Stimulated activated naive CD8-positive, alpha-beta T cell treated with anti-CD3 and anti-CD28 coated beads, Interleukin-15, amount 100 ng/mL, for 72 hours (primary cell): Measurements from ENCODE around the gene LDLRAD4.

ENCODE experiments used
- ATAC-seq: fragments of 150-1000 bp; cut with Tn5 transposase; 2 replicates; pipeline ENCODE4 v1.10.0; 2021; ENCODE audit warnings: mild to moderate bottlenecking, moderate library complexity
- DNase-seq, 2 donors: peaks; one replicate each; pipeline ENCODE4 v3.0.0; 2021 to 2022
- H3K27ac Mint-ChIP-seq, 2 donors: one replicate each; pipeline ENCODE4 v1.8.0; 2022; ENCODE audit warnings: mild to moderate bottlenecking in 2 of 2, mixed read lengths in 2 of 2, moderate library complexity in 2 of 2
- H3K27me3 Mint-ChIP-seq: one replicate; pipeline ENCODE4 v1.8.0; 2022; ENCODE audit warnings: mixed read lengths
- H3K4me1 Mint-ChIP-seq: one replicate; pipeline ENCODE4 v1.8.0; 2022; ENCODE audit warnings: mild to moderate bottlenecking, mixed read lengths
- H3K4me3 Mint-ChIP-seq, 2 donors: one replicate each; pipeline ENCODE4 v1.8.0; 2022; ENCODE audit warnings: mild to moderate bottlenecking in 2 of 2, mixed read lengths in 2 of 2, moderate library complexity in 1 of 2
- H3K9me3 Mint-ChIP-seq, 2 donors: one replicate each; pipeline ENCODE4 v1.8.0; 2022; ENCODE audit warnings: mixed read lengths in 2 of 2

LDLRAD4 gene

DNA sequence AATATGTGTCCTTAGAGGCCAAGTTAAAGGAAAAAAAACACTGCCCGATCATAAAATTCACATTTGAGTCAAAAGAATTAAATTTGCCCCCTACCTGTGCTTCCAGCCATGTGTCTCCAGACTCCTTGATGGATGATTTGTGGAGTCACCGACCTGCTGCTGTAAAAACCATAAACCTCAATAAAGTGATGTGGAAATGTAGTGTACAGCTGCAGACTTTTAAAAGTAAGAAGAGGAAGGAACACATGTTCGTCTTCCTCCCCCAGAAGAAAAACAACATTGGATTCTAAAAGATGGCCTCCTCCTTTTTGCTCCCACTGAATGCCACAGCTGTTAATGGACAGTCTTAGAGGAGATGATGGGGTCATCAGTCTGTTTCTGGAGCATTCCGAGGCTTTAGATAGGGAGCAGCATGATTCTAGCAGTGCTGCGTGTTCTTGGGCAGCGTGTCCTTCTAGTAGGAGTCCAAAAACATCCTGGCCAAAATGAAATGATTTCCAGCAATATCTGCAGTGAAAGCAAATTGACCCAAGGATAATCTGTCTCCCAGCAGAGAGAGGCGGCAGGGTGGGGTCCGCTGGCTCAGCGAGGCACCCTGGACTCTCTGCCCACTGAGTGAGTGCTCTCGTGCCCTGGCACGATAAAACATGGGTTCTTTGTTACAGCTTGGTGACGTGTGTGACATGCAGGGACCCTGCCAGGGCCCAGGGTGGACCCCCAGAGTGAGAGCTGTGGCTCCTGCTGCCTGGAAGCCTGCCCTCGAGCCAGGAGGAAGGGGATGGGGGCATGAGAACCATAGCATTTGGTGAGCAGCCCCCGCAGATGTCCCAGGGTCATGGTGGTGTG lies 311.7 kb downstream of the LDLRAD4 start:
- Mint-ChIP-seq H3K27me3 (no peaks in the 10 kb centered on the region), H3K9me3 (no peaks in the 10 kb centered on the region), H3K4me1 (peaks cover 46% of the 10 kb centered on the region), H3K27ac (peak overlapping the region in 1 of 2 donors; percentile 9), H3K4me3 (no peak overlapping the region)
- ATAC-seq, result no peak
- no peak for DNase-seq

DNA sequence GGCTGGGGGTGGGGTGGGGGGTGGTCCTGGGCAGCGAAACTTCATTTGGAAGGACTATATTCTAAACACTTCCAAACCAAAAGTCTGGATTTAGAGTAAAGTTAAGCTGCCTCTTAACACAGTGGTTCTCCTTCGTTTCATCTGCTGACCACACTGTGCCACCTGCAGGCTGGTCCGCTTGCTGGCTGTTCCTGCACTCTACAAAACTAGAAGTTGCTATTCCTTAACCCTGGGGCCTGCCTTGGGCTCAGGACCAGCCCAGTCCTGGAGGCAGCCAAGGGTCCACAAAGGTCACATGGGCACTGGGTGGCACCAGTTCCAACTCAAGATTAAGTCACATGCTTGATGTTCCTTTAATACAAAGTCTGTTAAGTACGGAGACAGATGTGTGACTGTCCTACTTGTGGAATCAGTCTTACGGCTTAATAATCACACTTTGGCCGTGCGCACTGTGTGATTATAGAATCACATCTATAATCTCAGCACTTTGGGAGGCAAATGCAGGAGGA lies 312.4 kb downstream of the LDLRAD4 start:
- Mint-ChIP-seq H3K4me1 (peaks cover 50% of the 10 kb centered on the region), H3K27ac (no peak overlapping the region), H3K9me3 (no peaks in the 10 kb centered on the region), H3K27me3 (no peaks in the 10 kb centered on the region), H3K4me3 (no peak overlapping the region)
- no peak for ATAC-seq
- no peak for DNase-seq

DNA sequence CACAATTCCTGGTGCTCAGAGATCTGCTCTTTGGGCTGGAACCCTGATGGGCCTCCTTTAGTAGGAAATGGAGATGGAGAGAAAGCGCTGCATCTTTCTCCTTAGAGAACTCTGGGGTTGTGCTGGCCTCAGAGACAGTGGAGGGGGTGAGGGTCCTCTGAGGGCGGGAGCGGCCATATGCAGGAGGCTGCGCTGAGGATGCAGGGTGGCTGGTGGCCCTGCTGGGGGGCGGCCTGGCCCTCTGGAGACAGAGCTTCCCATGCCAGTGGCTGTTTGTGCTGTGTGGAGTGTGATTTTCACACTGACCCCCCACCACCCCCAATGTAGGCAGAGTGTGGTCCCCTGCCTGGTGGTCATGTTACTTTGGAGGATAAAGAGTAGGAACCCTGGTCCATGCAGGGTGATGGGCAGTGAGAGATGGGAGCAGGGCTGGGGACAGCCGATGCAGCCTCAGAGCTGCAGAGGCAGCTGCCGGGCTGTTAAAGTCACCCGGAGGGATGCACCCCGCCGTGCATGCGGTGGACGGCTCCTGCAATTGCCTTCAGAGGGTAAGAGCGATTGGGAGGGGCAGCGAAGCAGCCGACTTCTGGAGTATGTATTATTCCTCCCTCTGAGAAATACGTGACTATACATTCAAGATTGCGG lies 313.2 kb downstream of the LDLRAD4 start:
- DNase-seq (no peak), ATAC-seq (no peak)
- no peak overlapping the region for H3K4me3 Mint-ChIP-seq
- no peaks in the 10 kb centered on the region for H3K9me3 Mint-ChIP-seq
- H3K27me3 Mint-ChIP-seq, result no peaks in the 10 kb centered on the region
- H3K27ac Mint-ChIP-seq, result no peak overlapping the region
- peaks cover 49% of the 10 kb centered on the region for H3K4me1 Mint-ChIP-seq

DNA sequence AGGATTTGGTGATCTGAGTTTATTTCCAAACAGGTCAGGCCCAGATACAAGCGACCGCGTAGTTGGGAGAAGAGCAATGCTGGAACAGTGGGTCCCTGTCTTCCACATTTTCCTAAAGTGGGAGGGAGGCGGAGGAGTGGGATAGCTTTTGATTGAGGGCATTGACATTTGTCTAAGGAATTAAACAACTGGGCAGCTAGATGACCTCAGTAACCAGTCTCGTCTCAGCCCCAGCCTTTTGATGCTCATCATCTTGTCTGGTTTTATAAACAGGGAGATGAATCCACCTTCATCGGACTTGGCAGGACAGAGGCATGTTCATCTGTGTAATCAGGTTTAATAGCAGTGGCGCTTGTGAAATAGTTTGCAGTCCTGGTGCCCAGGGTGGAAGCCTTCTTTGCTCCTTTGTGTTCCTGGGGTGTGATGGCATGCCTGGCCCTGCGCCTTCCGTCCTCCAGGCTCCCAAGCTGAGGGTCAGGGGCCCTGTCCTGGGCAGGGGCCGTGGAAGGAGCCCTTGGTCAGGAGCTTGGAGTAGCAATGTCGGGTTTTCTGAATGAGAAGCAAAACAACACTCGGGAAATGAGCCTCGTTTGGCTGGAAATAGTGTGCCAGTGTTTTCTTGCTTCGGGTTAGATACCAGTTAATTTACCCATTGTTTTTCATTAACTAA lies 314.0 kb downstream of the LDLRAD4 start:
- peak overlapping the region in 1 of 2 donors; percentile 9 for H3K27ac Mint-ChIP-seq
- ATAC-seq (no peak), DNase-seq (no peak)
- no peaks in the 10 kb centered on the region for H3K9me3 Mint-ChIP-seq
- peaks cover 54% of the 10 kb centered on the region for H3K4me1 Mint-ChIP-seq
- no peaks in the 10 kb centered on the region for H3K27me3 Mint-ChIP-seq
- no peak overlapping the region for H3K4me3 Mint-ChIP-seq

DNA sequence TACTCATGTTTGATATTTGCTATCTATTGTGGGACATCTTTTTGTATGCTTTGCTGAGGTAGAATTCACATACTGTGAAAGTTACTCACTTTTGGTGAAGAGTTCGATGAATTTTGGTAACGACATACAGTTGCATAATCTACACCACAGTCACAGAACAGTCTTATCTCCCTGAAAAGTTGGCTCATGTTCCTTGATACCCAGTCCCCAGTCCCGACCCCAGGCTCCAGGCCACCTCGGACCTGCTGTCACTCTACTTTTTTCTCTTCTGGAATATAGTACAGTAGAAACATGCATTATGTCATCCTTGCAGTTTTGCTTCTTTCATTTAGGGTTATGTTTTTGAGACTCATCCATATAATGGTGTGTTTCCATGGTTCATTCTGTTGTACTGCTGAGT lies 316.1 kb downstream of the LDLRAD4 start:
- Mint-ChIP-seq H3K4me3 (no peak overlapping the region), H3K27ac (no peak overlapping the region), H3K27me3 (no peaks in the 10 kb centered on the region), H3K4me1 (peaks cover 75% of the 10 kb centered on the region), H3K9me3 (no peaks in the 10 kb centered on the region)
- no peak for ATAC-seq
- no peak for DNase-seq

DNA sequence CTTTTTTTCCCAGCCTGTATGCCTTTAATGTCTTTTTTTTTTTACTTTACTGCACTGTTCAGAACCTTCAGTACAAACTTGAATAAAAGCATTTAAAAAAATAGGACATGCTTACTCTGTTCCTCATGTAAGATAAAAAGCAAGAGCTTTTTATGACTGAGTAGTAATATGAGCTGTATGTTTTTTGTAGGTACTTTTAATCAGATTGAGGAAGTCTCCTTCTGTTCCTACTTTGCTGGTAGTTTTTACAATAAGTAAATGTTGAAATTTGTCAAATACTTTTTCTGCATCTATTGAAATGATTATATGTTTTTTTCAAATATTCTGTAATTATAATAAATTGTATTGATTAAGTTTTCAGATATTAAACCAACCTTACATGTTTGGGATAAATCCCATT lies 318.0 kb downstream of the LDLRAD4 start:
- Mint-ChIP-seq H3K9me3 (no peaks in the 10 kb centered on the region), H3K27me3 (no peaks in the 10 kb centered on the region), H3K4me1 (peaks cover 94% of the 10 kb centered on the region), H3K27ac (peak overlapping the region in 1 of 2 donors; percentile 67), H3K4me3 (no peak overlapping the region)
- ATAC-seq, result no peak
- no peak for DNase-seq

DNA sequence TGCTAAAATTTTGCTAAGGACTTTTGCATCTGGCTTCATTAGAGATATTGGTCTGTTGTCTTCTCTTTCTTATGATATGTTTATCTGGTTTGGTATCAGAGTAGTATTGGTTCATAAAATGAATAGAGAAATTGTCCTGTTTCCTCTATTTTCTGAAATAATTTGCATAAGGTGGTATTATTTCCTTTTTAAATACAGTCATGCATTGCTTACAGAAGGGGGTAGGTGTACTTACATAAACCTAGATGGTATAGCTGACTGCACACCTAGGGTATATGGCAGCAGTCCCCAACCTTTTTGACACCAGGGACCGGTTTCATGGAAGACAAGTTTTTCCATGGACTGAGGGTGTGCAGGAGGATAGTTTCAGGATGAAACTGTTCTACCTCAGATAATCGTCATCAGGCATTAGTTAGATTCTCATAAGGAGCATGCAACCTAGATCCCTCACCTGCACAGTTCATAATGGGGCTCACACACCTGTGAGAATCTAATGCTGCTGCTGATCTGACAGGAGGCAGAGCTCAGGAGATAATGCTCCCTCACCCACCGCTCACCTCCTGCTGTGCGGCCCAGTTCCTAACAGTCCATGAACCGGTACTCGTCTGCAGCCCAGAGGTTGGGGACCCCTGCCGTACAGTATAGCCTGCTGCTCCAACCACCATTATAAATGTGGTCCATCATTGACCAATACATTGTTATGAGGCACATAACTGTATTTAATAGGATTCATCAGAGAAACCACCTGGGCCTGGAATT lies 318.6 kb downstream of the LDLRAD4 start:
- Mint-ChIP-seq H3K9me3 (no peaks in the 10 kb centered on the region), H3K4me1 (peaks cover 98% of the 10 kb centered on the region), H3K27me3 (no peaks in the 10 kb centered on the region), H3K4me3 (no peak overlapping the region), H3K27ac (no peak overlapping the region)
- no peak for ATAC-seq
- no peak for DNase-seq

DNA sequence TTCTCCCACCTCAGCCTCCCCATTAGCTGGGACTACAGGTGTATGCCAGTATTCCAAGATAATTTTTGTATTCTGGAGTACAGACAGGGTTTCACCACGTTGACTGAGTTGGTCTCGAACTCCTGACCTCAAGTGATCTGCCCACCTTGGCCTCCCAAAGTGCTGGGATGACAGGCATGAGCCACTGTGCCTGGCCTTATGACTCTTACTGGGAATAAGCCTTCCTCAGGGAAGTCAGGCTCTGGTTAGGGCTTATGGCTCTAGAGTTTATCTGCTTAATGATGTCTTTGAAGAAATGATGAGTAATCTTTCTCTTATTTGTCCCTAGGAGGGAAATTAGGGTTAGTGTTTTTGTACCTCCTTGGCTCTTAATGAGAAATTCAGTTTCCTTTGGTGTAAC lies 320.1 kb downstream of the LDLRAD4 start:
- no peaks in the 10 kb centered on the region for H3K27me3 Mint-ChIP-seq
- peak overlapping the region; percentile 58 to 74 for H3K4me3 Mint-ChIP-seq
- peaks cover 98% of the 10 kb centered on the region for H3K4me1 Mint-ChIP-seq
- peak overlapping the region; percentile 75 to 89 for H3K27ac Mint-ChIP-seq
- ATAC-seq (no peak), DNase-seq (no peak)
- H3K9me3 Mint-ChIP-seq, result no peaks in the 10 kb centered on the region

DNA sequence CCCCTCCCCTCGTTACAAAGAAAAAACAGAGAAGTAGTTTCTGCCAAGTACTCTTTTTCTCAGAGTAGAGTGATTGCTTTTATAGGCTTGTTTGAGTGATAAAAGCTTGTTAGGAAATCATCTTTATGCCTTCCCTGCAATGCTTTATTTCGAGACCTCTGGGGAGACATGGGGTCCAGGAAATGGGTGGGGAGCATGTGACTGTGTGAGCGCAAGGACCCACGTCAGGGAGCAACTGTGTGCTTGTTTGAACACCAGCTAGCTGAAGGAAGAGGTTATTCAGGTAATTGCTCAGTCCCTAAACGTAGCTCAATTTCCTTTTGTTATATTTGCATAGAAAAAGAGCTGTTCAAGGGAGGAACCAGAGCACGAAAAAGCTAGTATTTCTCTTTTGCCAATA lies 320.5 kb downstream of the LDLRAD4 start:
- DNase-seq, result no peak
- H3K27ac Mint-ChIP-seq, result peak overlapping the region; percentile 75 to 89

DNA sequence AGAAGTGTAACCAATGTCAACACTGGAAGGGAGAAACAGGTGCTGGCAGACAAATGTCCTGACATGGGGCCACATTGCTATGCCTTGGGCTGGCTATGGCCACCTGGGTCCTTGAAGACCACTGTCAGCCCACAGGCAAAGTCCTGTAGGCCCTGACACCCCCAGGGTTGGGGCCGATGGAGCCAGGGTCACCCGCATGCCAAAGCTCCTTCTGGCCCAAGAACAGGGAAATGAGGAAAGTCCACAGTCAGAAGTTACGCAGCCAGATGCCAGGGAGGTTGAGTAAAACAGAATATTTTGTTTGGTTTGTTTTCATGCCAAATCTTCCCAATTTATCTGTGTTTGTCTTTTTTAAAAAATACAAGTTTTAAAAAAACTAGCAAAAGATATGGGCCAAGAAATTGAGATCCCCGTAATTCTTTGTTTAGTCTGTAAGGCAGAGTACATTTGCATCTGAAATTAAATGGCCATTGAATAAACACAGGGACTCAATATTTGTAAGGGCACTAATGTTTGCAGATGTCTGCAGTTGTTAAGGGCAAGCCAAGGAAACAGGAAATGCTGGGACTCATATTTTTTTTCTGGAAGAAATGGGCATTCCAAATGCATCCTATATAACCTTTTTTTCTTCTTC lies 321.4 kb downstream of the LDLRAD4 start:
- ATAC-seq, result no peak
- H3K27me3 Mint-ChIP-seq, result no peaks in the 10 kb centered on the region

More for the DNA sequence above, 320.5 kb downstream of the LDLRAD4 start:
- peak; percentile 66 for ATAC-seq
- H3K27me3 Mint-ChIP-seq, result no peaks in the 10 kb centered on the region
- peak overlapping the region; percentile 58 to 74 for H3K4me3 Mint-ChIP-seq
- H3K9me3 Mint-ChIP-seq, result no peaks in the 10 kb centered on the region
- H3K4me1 Mint-ChIP-seq, result peaks cover 98% of the 10 kb centered on the region

DNA sequence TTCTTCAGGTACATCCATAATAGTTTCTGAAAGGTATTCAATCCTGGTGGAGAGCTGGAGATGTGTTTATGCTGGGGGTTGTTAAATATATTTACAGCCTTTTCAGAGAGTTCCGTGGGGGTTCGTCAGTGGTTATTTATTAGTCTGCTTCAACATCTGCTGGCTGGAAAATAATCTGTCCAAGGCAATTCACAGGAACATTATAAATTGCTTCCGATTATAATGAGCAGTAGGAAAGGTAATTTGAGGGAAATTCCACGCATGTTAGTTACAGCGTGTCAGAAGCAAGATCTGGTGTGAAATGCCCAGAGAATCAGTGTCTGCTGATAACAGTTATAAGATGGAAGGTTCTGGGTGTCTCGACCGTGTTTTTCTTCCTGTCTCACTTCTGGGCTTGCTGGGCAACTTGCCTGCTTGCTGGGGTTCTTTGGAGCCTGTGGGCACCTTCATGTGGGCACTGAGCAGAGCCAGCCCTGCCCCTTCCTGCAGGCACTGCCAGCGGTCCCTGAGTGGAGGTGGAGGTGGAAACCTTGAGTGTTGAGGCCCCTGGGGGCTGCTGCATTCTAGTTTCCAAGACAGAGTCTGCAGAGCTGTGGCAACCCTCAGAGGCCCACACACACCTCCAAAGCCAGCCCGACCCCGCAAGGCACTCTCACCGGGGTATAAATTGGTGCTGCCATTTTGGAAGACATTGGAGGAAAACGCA lies 322.1 kb downstream of the LDLRAD4 start:
- peaks cover 89% of the 10 kb centered on the region for H3K4me1 Mint-ChIP-seq
- H3K27me3 Mint-ChIP-seq, result no peaks in the 10 kb centered on the region
- no peaks in the 10 kb centered on the region for H3K9me3 Mint-ChIP-seq
- H3K4me3 Mint-ChIP-seq, result peak overlapping the region; percentile 58 to 63
- ATAC-seq (peak; percentile 94), DNase-seq (peak; percentile 49 to 71)
- H3K27ac Mint-ChIP-seq, result peak overlapping the region; percentile 44 to 90

More for the DNA sequence above, 321.4 kb downstream of the LDLRAD4 start:
- H3K27ac Mint-ChIP-seq, result peak overlapping the region; percentile 38 to 90
- peak overlapping the region; percentile 49 to 58 for H3K4me3 Mint-ChIP-seq
- peaks cover 93% of the 10 kb centered on the region for H3K4me1 Mint-ChIP-seq
- no peak for DNase-seq
- H3K9me3 Mint-ChIP-seq, result no peaks in the 10 kb centered on the region

DNA sequence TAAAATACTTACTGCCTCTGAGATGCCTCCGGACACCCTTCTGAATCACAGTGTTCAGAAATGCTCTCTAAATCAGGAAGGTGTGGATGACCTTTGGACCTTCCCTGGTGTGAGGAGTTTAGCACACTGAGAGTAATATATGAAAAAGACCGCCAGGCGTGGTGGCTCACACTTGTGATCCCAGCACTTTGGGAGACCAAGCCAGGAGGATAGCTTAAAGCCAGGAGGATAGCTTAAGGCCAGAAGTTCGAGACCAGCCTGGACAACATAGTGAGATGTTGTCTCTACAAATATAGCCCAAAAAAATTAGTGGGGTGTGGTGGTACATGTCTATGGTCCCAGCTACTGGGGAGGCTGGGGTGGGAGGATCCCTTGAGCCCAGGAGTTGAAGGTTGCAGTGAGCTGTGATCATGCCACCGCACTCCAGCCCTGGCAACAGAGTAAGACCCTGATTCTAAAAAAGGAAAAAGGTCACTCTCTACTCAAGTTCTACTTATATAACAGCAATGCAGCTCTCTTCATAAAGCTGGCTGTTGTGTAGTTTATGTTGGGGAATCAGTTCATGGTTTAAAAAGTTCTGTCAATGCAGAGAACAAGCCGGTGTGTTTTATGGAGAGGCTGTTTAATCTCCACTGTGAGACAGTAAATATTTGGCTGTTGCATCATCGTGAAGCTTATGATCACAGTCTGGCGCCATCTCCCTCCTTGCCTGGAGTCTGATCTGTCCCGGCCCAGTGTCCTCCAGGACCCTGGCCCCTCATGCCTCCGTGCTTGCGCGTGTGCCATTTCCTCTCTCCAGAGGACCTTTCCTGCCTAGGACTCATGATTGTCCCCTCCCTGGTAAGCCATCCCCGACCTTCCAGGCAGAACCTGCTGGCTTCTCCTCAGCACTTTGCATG lies 323.3 kb downstream of the LDLRAD4 start:
- H3K27me3 Mint-ChIP-seq, result no peaks in the 10 kb centered on the region
- H3K4me3 Mint-ChIP-seq, result no peak overlapping the region
- no peak for DNase-seq
- no peak for ATAC-seq
- H3K9me3 Mint-ChIP-seq, result no peaks in the 10 kb centered on the region
- H3K4me1 Mint-ChIP-seq, result peaks cover 82% of the 10 kb centered on the region
- H3K27ac Mint-ChIP-seq, result peak overlapping the region in 1 of 2 donors; percentile 6

DNA sequence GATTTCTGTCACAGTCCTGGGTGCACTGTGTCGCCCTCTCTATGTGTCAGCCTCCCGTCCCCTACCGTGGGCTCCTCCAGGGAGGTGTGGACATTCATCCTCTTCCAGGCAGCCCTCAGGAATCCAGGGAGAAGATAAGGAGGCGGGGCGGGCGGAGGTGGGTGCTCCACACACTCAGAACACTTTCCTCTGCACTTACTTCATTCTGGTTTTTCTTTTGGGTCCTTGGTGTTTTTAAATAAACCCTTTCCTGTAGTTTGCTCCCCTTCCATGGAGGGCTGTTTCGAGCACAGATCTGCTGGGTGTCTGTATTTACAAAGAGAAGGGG lies 323.9 kb downstream of the LDLRAD4 start:
- H3K4me1 Mint-ChIP-seq, result peaks cover 76% of the 10 kb centered on the region
- no peak for DNase-seq
- H3K27ac Mint-ChIP-seq, result no peak overlapping the region
- H3K9me3 Mint-ChIP-seq, result peaks cover 0 to 4% of the 10 kb centered on the region in 2 donors
- no peaks in the 10 kb centered on the region for H3K27me3 Mint-ChIP-seq
- ATAC-seq, result no peak
- no peak overlapping the region for H3K4me3 Mint-ChIP-seq
